ENCODE results near the gene VEGFA.

The VEGFA gene

DNA sequence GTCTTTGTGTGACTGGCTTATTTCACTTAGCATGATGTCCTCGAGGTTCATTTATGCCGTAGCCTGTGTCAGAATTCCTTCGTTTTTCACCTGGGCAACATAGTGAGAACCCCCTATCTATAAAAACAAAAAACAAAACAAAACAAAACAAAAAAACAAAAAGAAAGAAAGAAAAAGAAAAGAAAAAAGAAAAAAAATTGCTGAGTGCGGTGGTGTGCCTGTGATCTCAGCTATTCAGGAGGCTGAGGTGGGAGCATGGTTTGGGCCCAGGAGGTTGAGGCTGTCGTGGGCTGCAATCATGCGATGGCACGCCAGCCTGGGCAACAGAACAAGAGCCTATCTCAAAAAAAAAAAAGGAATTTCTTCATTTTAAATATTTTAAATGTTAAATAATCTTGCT is 38.4 kb downstream of the VEGFA start:
- DNase-seq (ENCODE audit: low read depth, low spot score): no peak
- Histone ChIP-seq H3K9me3 (ENCODE audit: insufficient read depth, low read length) (no peaks in the 10 kb centered on the region), H3K4me1 (ENCODE audit: insufficient read depth, insufficient read length) (peaks cover 10% of the 10 kb centered on the region), H3K27me3 (ENCODE audit: insufficient read depth, insufficient read length) (no peaks in the 10 kb centered on the region), H3K9ac (ENCODE audit: insufficient read length, low read depth) (no peak overlapping the region), H3K36me3 (ENCODE audit: insufficient read depth, insufficient read length, low read length) (no peaks in the 10 kb centered on the region), H3K4me3 (ENCODE audit: insufficient read length, low read depth) (no peak overlapping the region)
- TF ChIP-seq YY1 (IDR thresholded peaks at IDR 0.05; ENCODE audit: insufficient read depth, insufficient read length) (no peak), SUZ12 (IDR thresholded peaks at IDR 0.05; ENCODE audit: extremely low read depth, insufficient read depth, insufficient read length) (no peak), ZNF274 (IDR thresholded peaks at IDR 0.05; ENCODE audit: low read depth, low read length) (no peak)

DNA sequence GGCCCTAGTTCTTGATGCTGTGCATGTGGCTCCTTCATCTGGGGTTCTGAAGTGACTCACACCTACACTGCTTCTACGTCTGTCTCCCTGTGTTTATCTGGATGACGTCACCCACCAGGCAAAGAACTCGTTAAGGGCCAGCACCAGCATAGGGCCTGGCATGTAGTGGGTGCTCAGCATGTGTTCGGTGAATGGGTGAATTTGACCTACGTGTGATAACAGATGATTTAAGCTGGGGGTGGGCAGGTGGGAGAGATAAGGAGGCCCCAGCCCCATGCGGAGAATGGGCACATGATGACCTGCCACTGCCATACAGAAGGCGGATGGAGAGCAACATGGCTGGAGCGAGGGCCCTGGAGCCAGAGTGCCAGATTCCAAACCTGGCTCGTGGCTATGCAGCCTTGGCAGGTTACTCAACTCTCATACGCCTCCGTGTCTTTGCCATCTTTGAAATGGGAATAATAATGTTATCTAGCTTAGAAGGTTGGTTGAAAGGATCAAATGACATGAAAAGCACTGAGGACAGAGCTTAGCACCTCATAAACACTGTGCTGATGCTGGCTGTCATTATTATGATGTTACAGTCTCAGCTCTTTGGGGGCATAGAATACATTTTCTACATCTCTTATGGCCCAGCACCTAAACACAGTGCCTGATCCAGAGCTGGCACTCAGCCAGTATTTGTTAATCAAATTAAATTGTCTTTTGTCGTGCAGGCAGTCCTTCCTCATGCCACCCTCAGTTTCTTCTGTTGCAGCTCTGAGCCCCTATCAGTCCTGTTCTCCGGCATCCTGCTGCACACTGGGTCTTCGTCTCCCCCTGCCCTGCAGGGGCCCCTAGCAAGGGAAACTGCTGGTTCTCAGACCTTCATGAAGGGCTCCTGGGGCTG is 39.6 kb downstream of the VEGFA start:
- Histone ChIP-seq H3K4me1 (ENCODE audit: insufficient read depth, insufficient read length) (peaks cover 10% of the 10 kb centered on the region), H3K9me3 (ENCODE audit: insufficient read depth, low read length) (no peaks in the 10 kb centered on the region), H3K36me3 (ENCODE audit: insufficient read depth, insufficient read length, low read length) (no peaks in the 10 kb centered on the region), H3K27me3 (ENCODE audit: insufficient read depth, insufficient read length) (no peaks in the 10 kb centered on the region), H3K9ac (ENCODE audit: insufficient read length, low read depth) (no peak overlapping the region), H3K4me3 (ENCODE audit: insufficient read length, low read depth) (no peak overlapping the region)
- no peak for TF ChIP-seq ZNF274 (IDR thresholded peaks at IDR 0.05; ENCODE audit: low read depth, low read length)
- TF ChIP-seq SUZ12 (IDR thresholded peaks at IDR 0.05; ENCODE audit: extremely low read depth, insufficient read depth, insufficient read length): no peak
- no peak for DNase-seq (ENCODE audit: low read depth, low spot score)

DNA sequence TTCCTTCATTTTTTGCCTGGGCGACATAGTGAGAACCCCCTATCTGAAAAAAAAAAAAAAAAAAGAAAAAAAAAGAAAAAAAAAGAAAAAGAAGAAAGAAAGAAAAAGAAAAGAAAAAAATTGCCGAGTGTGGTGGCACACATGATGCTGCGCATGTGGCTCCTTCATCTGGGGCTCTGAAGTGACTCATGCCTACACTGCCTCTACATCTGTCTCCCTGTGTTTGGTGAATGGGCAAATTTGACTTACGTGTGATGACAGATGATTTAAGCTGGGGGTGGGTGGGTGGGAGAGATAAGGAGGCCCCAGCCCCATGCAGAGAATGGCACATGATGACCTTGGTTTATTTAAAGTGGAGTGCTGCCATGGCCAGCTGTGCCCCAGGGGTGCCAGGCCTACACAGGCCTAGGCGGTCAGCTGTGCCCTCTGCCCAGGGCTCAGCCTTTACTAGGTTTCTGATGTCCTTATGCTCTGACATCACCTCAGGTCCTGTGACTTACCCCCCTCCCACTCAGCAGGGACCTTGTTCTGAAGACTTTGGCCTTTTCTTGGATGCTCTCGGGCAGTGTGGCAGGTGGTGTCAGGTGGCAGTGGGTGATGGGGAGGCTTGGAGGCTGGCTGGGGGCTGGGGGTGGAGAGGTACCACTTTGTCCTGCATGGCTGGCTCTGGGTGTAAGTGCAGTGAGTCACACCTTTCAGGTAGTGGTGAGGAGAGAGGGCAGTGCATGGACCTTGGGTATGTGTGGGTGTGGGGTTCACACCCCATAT is 41.1 kb downstream of the VEGFA start:
- Histone ChIP-seq H3K36me3 (ENCODE audit: insufficient read depth, insufficient read length, low read length) (no peaks in the 10 kb centered on the region), H3K27me3 (ENCODE audit: insufficient read depth, insufficient read length) (no peaks in the 10 kb centered on the region), H3K9me3 (ENCODE audit: insufficient read depth, low read length) (no peaks in the 10 kb centered on the region), H3K4me1 (ENCODE audit: insufficient read depth, insufficient read length) (peaks cover 10% of the 10 kb centered on the region), H3K4me3 (ENCODE audit: insufficient read length, low read depth) (no peak overlapping the region), H3K9ac (ENCODE audit: insufficient read length, low read depth) (no peak overlapping the region)
- TF ChIP-seq ZNF274 (IDR thresholded peaks at IDR 0.05; ENCODE audit: low read depth, low read length) (no peak), YY1 (IDR thresholded peaks at IDR 0.05; ENCODE audit: insufficient read depth, insufficient read length) (no peak), SUZ12 (IDR thresholded peaks at IDR 0.05; ENCODE audit: extremely low read depth, insufficient read depth, insufficient read length) (no peak)
- DNase-seq (ENCODE audit: low read depth, low spot score): no peak

DNA sequence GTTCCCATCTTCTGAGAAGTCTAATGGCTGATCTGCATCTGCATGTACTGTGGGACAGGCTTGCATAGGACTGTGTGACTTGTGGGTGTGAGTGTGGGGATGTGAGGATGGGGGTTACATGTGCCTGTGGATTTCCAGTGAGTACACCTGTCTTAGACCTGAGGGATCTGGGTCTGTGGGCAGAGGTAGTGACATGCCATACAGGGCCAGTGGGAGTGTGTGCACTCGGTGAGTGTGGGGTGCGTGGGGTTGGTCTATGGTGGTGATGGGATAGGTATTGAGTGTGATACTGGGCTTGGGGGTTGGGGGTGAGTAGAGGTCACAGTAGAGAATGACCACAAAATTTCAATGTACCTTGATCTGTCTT is 41.7 kb downstream of the VEGFA start:
- no peak for TF ChIP-seq SUZ12 (IDR thresholded peaks at IDR 0.05; ENCODE audit: extremely low read depth, insufficient read depth, insufficient read length)
- TF ChIP-seq ZNF274 (IDR thresholded peaks at IDR 0.05; ENCODE audit: low read depth, low read length): no peak
- TF ChIP-seq YY1 (IDR thresholded peaks at IDR 0.05; ENCODE audit: insufficient read depth, insufficient read length): no peak
- H3K9me3 ChIP-seq (ENCODE audit: insufficient read depth, low read length): no peaks in the 10 kb centered on the region
- H3K27me3 ChIP-seq (ENCODE audit: insufficient read depth, insufficient read length): no peaks in the 10 kb centered on the region

DNA sequence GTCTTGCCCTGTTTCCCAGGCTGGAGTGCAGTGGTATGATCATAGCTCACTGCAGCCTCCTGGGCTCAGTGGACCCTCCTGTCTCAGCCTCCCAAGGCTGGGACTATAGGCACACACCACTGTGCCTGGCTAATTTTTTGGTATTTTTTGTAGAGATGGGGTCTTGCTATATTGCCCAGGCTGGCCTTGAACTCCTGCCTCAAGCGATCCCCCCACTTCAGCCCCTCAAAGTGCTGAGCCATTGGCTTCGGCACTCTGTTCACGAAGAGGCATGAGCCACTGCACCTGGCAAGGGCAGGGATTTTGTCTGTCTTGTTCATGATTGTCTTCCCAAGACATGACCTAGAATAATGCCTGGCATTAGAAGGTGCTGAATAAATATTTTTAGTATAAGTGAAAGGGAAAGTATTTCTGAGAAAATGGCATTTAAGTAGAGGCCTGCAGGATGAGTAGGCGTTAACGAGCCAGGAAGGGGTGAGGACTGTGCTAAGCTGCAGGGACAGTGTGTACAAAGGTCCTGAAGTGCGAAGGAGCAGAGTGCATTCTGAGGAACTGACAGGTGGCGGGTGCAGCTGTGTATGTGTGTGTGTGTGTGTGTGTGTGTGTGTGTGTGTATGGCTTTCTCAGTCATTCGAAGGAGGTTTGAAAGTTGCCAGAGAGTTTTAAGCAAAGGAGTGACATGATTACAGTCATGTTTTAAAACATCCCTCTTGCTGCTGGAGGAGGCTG is 43.0 kb downstream of the VEGFA start:
- Histone ChIP-seq H3K9ac (ENCODE audit: insufficient read length, low read depth) (no peak overlapping the region), H3K4me3 (ENCODE audit: insufficient read length, low read depth) (no peak overlapping the region), H3K36me3 (ENCODE audit: insufficient read depth, insufficient read length, low read length) (no peaks in the 10 kb centered on the region), H3K9me3 (ENCODE audit: insufficient read depth, low read length) (no peaks in the 10 kb centered on the region), H3K4me1 (ENCODE audit: insufficient read depth, insufficient read length) (peaks cover 2% of the 10 kb centered on the region), H3K27me3 (ENCODE audit: insufficient read depth, insufficient read length) (no peaks in the 10 kb centered on the region)
- no peak for TF ChIP-seq SUZ12 (IDR thresholded peaks at IDR 0.05; ENCODE audit: extremely low read depth, insufficient read depth, insufficient read length)
- no peak for TF ChIP-seq ZNF274 (IDR thresholded peaks at IDR 0.05; ENCODE audit: low read depth, low read length)
- DNase-seq (ENCODE audit: low read depth, low spot score): no peak

More for the DNA sequence above, 41.7 kb downstream of the VEGFA start:
- no peaks in the 10 kb centered on the region for H3K36me3 ChIP-seq (ENCODE audit: insufficient read depth, insufficient read length, low read length)
- H3K4me3 ChIP-seq (ENCODE audit: insufficient read length, low read depth): no peak overlapping the region
- H3K4me1 ChIP-seq (ENCODE audit: insufficient read depth, insufficient read length): peaks cover 10% of the 10 kb centered on the region
- H3K9ac ChIP-seq (ENCODE audit: insufficient read length, low read depth): no peak overlapping the region
- DNase-seq (ENCODE audit: low read depth, low spot score): no peak

DNA sequence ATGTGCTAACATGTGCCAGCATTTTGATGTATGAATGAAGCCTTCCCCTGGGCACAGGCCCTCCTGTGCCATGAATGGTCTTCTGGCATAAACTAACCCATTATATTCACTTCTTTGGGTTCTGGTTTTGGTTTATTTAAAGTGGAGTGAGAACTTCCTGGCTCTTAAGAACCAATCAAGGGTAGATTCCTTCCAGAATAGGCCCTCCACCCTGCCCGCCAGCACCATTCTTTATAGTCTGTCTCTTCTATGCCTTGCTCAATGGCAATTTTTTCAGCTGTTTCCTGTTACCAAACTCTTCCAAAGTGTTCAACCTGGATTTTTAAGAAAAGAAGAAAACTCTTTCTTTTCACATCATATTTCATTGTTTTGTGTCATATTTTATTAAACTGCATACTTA is 44.1 kb downstream of the VEGFA start:
- Histone ChIP-seq H3K4me3 (ENCODE audit: insufficient read length, low read depth) (no peak overlapping the region), H3K9me3 (ENCODE audit: insufficient read depth, low read length) (no peaks in the 10 kb centered on the region), H3K27me3 (ENCODE audit: insufficient read depth, insufficient read length) (no peaks in the 10 kb centered on the region), H3K36me3 (ENCODE audit: insufficient read depth, insufficient read length, low read length) (no peaks in the 10 kb centered on the region), H3K9ac (ENCODE audit: insufficient read length, low read depth) (no peak overlapping the region), H3K4me1 (ENCODE audit: insufficient read depth, insufficient read length) (peaks cover 2% of the 10 kb centered on the region)
- DNase-seq (ENCODE audit: low read depth, low spot score): no peak
- TF ChIP-seq SUZ12 (IDR thresholded peaks at IDR 0.05; ENCODE audit: extremely low read depth, insufficient read depth, insufficient read length) (no peak), ZNF274 (IDR thresholded peaks at IDR 0.05; ENCODE audit: low read depth, low read length) (no peak), YY1 (IDR thresholded peaks at IDR 0.05; ENCODE audit: insufficient read depth, insufficient read length) (no peak)

DNA sequence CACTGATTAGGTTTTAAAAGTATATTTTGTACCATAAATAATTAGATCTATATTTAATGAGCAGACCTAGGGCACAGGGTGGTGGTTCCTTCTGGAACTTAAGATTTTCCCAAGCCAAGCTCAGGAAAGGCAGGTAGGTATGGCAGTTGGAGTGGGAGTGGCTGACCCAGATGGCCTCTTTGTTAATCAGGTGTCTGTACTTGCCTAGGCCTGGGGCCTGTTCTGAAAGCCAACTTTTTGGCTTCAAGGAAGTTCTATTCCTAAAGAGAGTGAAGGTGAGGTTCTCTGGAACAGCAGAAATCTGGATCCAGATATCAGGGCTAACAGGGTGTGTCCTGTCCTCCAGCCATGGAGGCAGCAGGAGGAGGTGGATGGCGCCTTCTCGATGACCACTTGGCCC is 44.9 kb downstream of the VEGFA start:
- Histone ChIP-seq H3K4me3 (ENCODE audit: insufficient read length, low read depth) (no peak overlapping the region), H3K4me1 (ENCODE audit: insufficient read depth, insufficient read length) (peaks cover 2% of the 10 kb centered on the region)
- no peak for DNase-seq (ENCODE audit: low read depth, low spot score)

More for the DNA sequence above, 44.9 kb downstream of the VEGFA start:
- TF ChIP-seq ZNF274 (IDR thresholded peaks at IDR 0.05; ENCODE audit: low read depth, low read length) (no peak), SUZ12 (IDR thresholded peaks at IDR 0.05; ENCODE audit: extremely low read depth, insufficient read depth, insufficient read length) (no peak), YY1 (IDR thresholded peaks at IDR 0.05; ENCODE audit: insufficient read depth, insufficient read length) (no peak)
- Histone ChIP-seq H3K9me3 (ENCODE audit: insufficient read depth, low read length) (no peaks in the 10 kb centered on the region), H3K36me3 (ENCODE audit: insufficient read depth, insufficient read length, low read length) (no peaks in the 10 kb centered on the region), H3K9ac (ENCODE audit: insufficient read length, low read depth) (no peak overlapping the region), H3K27me3 (ENCODE audit: insufficient read depth, insufficient read length) (no peaks in the 10 kb centered on the region)

Data from NT2/D1 (cell line).